ENCODE data around the gene PPP1R9B. TPM values are rescaled to one million over a fixed set of nuclear protein-coding genes. Genes with fewer than 3 reads are reported as not detected.

PPP1R9B gene
- polyA plus RNA-seq, 1 donor (not counting 4 experiments of a cell fraction or from before 2014, with no cell fraction given) = 16.1 TPM

DNA sequence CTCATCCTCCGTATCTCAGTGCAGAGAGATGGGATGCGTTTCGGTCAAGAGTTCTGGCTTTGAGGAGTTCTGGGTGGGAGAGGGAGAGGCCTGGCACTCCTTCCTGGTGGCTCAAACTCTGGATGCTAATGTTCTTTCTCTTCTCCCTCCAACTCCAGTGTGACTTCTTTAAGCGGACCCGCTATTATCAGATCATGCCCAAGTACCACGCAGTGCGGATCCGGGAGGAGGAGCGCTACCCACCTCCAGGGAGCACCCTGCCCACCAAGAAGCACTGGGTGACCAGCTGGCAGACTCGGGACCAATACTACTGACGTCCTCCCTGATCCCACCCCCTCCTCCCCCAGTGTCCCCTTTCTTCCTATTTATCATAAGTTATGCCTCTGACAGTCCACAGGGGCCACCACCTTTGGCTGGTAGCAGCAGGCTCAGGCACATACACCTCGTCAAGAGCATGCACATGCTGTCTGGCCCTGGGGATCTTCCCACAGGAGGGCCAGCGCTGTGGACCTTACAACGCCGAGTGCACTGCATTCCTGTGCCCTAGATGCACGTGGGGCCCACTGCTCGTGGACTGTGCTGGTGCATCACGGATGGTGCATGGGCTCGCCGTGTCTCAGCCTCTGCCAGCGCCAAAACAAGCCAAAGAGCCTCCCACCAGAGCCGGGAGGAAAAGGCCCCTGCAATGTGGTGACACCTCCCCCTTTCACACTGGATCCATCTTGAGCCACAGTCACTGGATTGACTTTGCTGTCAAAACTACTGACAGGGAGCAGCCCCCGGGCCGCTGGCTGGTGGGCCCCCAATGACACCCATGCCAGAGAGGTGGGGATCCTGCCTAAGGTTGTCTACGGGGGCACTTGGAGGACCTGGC, 61.3 kb downstream of the PPP1R9B start:
- dilution Hi-C loops (cut with MboI; ENCODE audit: extremely low pct_ligation_motif_present, low sequenced_read_pairs) = no loop called here
- TF ChIP-seq CTCF (optimal IDR thresholded peaks at IDR 0.05 in 1 of 3, IDR thresholded peaks at IDR 0.05 in 1 of 3, conservative IDR thresholded peaks at IDR 0.05 in 1 of 3; ENCODE audit: extremely low read depth in 1 of 3, insufficient read depth in 2 of 3, low read length in 3 of 3) (no peak), EZH2 (IDR thresholded peaks at IDR 0.05; ENCODE audit: low read length) (no peak)
- no peak overlapping the region for H3K27ac ChIP-seq (ENCODE audit: control insufficient read depth, insufficient read depth, low read length)

GRCh38 chr17:50087912-50088405, 62.5 kb downstream of the PPP1R9B start:
- Histone ChIP-seq H3K36me3 (ENCODE audit: control insufficient read depth in 2 of 2, extremely low read depth in 1 of 2, insufficient read depth in 2 of 2, low read length in 2 of 2) (peaks cover 38 to 49% of the 10 kb centered on the region in 2 experiments), H3K4me2 (ENCODE audit: control insufficient read depth, extremely low read depth, insufficient read depth, low read depth, low read length) (no peak overlapping the region), H3K4me3 (ENCODE audit: control insufficient read depth in 2 of 3, extremely low read depth in 1 of 3, insufficient read depth in 2 of 3, low read depth in 1 of 3, low read length in 3 of 3) (no peak overlapping the region)

More for the DNA sequence above, 61.3 kb downstream of the PPP1R9B start:
- Histone ChIP-seq H3K9me3 (ENCODE audit: control insufficient read depth, low read depth, low read length) (no peaks in the 10 kb centered on the region), H3K9me1 (ENCODE audit: control insufficient read depth, extremely low read depth, insufficient read depth, low read length) (peaks cover 3% of the 10 kb centered on the region), H3K4me3 (ENCODE audit: control insufficient read depth in 2 of 3, extremely low read depth in 1 of 3, insufficient read depth in 2 of 3, low read depth in 1 of 3, low read length in 3 of 3) (no peak overlapping the region), H3K4me1 (ENCODE audit: control insufficient read depth, extremely low read depth, insufficient read depth, low read length) (peaks cover 5% of the 10 kb centered on the region), H3K79me2 (ENCODE audit: control insufficient read depth, insufficient read depth, low read length) (no peaks in the 10 kb centered on the region), H3K9ac (ENCODE audit: control insufficient read depth, extremely low read depth, insufficient read depth, low read length) (no peak overlapping the region), H3K27me3 (ENCODE audit: control insufficient read depth, extremely low read depth, insufficient read depth, low read length) (no peaks in the 10 kb centered on the region), H3K36me3 (ENCODE audit: control insufficient read depth in 2 of 2, extremely low read depth in 1 of 2, insufficient read depth in 2 of 2, low read length in 2 of 2) (peaks cover 38 to 49% of the 10 kb centered on the region in 2 experiments), H4K20me1 (ENCODE audit: control insufficient read depth, extremely low read depth, insufficient read depth, low read length) (peaks cover 70% of the 10 kb centered on the region), H3K4me2 (ENCODE audit: control insufficient read depth, extremely low read depth, insufficient read depth, low read depth, low read length) (no peak overlapping the region), H2AFZ (ENCODE audit: control insufficient read depth, low read length) (no peak overlapping the region)
- no peak for FAIRE-seq
- DNase-seq (ENCODE audit: low read depth, low spot score) = no peak

More at GRCh38 chr17:50087912-50088405, 62.5 kb downstream of the PPP1R9B start:
- Histone ChIP-seq H3K9ac (ENCODE audit: control insufficient read depth, extremely low read depth, insufficient read depth, low read length) (no peak overlapping the region), H3K9me1 (ENCODE audit: control insufficient read depth, extremely low read depth, insufficient read depth, low read length) (no peaks in the 10 kb centered on the region), H3K27me3 (ENCODE audit: control insufficient read depth, extremely low read depth, insufficient read depth, low read length) (no peaks in the 10 kb centered on the region), H4K20me1 (ENCODE audit: control insufficient read depth, extremely low read depth, insufficient read depth, low read length) (peaks cover 61% of the 10 kb centered on the region), H3K4me1 (ENCODE audit: control insufficient read depth, extremely low read depth, insufficient read depth, low read length) (no peaks in the 10 kb centered on the region), H2AFZ (ENCODE audit: control insufficient read depth, low read length) (no peak overlapping the region), H3K9me3 (ENCODE audit: control insufficient read depth, low read depth, low read length) (no peaks in the 10 kb centered on the region), H3K27ac (ENCODE audit: control insufficient read depth, insufficient read depth, low read length) (no peak overlapping the region), H3K79me2 (ENCODE audit: control insufficient read depth, insufficient read depth, low read length) (no peaks in the 10 kb centered on the region)
- dilution Hi-C loops (cut with MboI; ENCODE audit: extremely low pct_ligation_motif_present, low sequenced_read_pairs) = no loop called here
- FAIRE-seq = no peak
- no peak for DNase-seq (ENCODE audit: low read depth, low spot score)
- TF ChIP-seq EZH2 (IDR thresholded peaks at IDR 0.05; ENCODE audit: low read length) (no peak), CTCF (optimal IDR thresholded peaks at IDR 0.05 in 1 of 3, IDR thresholded peaks at IDR 0.05 in 1 of 3, conservative IDR thresholded peaks at IDR 0.05 in 1 of 3; ENCODE audit: extremely low read depth in 1 of 3, insufficient read depth in 2 of 3, low read length in 3 of 3) (no peak)
